GM12873 (cell line): Measurements from ENCODE around the gene AADACL4.

Source experiments
- TF ChIP-seq, protein P1 (sequence below): IDR thresholded peaks from 2 replicates; pipeline ENCODE4 v1.5.1; 2012; ENCODE audit warnings: low read depth, mild to moderate bottlenecking, moderate library complexity, low read length, control low read depth; ENCODE audit not compliant: insufficient read depth; ENCODE audit errors: missing control alignments

The AADACL4 gene

DNA sequence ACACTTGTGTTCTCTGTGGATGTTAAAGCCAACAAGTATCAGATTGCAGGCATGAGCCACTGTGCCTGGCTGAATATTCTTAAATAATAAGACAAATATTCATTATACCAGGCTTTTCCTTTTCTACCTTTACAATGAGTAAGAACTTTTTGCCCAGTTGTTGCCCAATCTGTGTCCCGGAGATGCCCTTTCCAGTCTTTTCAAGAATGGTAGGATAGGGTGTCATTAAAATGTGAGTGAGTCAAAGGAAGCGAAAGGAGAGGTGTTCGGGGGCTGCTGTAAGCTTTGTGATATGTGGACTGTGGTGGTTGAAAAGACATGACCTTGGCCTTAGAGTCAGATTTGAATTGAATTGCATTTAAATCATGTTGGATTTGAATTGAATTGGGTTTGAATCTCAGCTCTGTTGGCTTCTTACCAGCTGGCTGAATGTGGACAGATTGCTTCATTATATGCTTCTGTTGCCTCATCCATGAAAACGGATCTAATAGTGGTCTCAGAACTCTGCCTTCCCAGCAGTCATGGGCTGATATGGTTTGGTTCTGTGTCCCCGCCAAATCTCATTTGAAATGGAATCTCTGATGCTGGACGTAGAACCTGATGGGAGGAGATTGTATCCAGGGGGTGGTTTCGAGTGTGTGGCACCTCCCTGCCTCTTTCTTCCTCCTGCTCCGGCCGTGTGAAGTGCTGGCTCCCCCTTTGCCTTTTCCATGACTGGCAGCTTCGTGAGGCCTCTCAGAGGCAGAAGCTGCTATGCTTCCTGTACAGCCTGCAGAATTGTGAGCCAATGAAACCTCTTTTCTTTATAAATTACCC lies 49.3 kb downstream of the AADACL4 start:
- TF ChIP-seq, protein P1, sequence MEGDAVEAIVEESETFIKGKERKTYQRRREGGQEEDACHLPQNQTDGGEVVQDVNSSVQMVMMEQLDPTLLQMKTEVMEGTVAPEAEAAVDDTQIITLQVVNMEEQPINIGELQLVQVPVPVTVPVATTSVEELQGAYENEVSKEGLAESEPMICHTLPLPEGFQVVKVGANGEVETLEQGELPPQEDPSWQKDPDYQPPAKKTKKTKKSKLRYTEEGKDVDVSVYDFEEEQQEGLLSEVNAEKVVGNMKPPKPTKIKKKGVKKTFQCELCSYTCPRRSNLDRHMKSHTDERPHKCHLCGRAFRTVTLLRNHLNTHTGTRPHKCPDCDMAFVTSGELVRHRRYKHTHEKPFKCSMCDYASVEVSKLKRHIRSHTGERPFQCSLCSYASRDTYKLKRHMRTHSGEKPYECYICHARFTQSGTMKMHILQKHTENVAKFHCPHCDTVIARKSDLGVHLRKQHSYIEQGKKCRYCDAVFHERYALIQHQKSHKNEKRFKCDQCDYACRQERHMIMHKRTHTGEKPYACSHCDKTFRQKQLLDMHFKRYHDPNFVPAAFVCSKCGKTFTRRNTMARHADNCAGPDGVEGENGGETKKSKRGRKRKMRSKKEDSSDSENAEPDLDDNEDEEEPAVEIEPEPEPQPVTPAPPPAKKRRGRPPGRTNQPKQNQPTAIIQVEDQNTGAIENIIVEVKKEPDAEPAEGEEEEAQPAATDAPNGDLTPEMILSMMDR, result no peak

DNA sequence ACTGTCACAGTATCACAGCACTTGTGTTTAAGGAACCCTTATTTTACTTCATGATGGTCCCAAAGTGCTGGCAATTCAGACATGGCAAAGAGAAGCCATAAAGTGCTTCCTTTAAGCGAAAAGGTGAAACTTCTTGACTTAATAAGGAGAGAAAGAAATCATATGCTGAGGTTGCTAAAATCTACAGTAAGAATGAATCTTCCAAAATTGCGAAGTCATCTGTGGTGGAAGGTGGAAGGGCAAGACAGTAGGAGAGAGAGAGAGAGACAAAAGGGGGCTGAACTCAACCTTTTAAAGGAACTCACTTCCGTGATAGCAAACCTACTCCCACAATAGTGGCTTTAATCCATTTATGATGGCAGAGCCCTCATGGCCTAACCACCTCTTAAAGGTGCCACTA lies 52.8 kb downstream of the AADACL4 start:
- TF ChIP-seq, protein P1, result no peak

DNA sequence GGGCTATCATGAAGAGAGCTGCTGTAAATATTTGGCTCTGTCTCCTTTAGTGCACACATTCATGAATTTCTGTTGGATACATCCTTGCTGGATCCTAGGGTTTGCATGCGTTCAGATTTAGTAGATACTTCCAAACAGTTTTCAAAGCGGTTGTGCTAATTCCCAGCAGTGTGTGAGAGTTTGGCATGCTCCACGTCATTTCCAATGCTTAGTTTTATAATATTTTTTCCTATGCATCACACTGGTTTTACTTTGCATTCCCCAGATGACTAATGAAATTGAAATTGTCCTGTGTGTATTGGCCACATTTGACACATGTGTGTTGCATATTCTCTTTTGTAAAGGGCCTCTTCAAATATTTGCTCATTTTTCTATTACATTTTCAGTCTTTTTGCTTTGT lies 53.5 kb downstream of the AADACL4 start:
- TF ChIP-seq, protein P1, result no peak

DNA sequence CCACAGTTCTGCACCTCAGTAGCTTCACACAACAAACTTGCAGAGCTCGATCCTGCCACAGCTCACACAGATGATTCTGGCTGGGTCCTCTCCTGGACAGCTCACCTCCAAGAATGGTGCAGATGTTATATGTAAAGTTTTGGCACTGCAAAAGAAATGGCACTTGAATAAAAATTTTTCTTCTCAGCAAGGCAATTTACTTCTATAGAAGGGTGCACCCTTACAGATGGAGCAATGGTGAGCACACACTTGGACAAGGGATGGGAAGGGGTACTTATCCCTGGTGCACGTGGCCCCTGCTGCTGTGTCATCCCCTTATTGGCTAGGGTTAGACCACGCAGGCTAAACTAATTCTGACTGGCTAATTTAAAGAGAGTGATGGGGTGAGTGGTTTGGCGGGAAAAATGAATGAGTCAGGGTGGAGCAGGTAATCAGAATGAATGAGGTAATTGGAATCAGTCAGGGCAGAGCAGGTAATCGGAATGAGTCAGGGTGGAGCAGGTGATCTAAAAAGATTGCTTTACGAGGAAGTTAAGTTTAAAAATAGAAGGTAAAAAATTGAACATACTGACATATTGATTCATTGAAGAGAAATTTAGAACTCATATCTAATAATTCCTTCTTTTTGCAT lies 60.1 kb downstream of the AADACL4 start:
- TF ChIP-seq, protein P1, result no peak

DNA sequence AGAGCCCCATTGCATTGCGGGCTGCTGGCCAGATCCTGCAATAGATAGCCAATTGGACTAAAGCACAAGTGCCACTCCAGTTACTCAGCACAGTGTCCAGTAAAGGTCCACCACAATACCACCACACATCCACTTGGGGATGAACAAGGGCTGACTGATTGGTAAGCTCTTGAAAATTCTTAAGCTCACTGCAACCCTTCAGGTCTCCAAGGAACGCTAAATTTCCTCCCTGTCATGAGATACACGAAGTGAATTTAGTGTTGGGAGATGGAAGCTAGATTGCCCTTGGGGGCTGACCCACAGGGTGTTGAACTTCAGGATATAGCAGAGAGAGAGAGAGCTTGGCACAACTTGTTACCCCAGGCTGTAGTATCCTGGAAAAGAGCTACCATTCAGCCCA lies 62.2 kb downstream of the AADACL4 start:
- TF ChIP-seq, protein P1, result no peak

DNA sequence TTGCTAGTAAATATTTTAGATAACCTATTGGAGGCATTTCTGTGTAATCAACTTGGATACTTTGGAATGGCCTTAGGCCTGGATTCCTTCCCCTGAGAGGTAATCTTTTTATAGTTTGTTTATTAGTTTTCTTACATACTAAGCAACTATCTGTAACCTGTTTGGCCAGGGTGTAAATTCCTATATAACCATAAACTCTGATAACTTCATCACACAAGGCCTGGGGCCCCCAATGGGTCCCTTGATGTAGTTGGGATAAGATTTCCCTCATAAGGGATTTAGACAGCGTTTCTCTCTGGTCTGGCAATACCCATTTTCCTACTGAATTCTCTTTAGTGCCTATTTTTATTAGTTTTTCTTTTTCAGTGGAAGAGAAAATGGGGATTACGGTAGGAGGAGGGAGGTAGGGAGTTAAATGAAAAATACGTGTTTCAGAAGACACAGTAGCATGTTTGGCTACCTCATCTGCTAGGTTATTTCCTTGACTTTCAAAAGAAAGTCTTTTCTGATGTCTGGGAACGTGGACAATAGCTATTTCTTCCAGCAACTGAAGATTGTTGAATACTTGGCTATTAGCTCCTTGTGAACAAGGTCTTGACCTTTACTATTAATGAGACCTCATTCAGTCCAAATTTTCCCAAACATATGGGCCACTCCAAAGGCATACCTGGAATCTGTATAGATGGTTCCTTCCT lies 64.7 kb downstream of the AADACL4 start:
- TF ChIP-seq, protein P1, result no peak

DNA sequence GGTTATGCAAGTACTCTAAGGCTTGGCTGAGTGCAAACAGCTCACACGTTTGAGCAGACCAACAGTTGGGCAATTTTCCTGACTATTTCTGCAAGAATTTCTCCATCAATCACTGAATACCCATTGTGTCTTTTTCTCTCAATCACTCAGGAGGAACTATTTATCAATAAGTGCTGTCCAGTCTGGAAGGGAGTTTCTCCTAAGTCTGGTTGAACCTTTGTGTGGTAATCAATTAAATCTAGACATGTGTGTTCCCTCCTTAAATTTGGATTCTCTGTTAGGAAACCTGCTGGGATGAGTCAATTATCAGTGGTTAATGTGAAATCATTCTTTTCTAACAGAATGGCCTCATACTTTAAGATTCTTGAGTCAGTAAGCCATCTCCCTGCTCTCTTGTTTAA lies 65.2 kb downstream of the AADACL4 start:
- TF ChIP-seq, protein P1, result no peak
